Transverse colon (tissue), 4 donors: ENCODE data around the gene PCCA.

ENCODE experiments used
- CTCF ChIP-seq, 5 experiments: fragments of 200-600 bp in 3 of 5; fragments of 450-650 bp in 2 of 5; sonication (generic) in 3 of 5; IDR thresholded peaks; 1 replicate in 2 of 5; 2 replicates in 3 of 5; pipeline ENCODE4 v1.5.1; 2016 to 2017; ENCODE audit warnings: antibody characterized with exemption in 5 of 5, inconsistent platforms in 3 of 5, mild to moderate bottlenecking in 2 of 5, moderate library complexity in 1 of 5
- EP300 ChIP-seq: sonication (generic); formaldehyde crosslinking; IDR thresholded peaks from one replicate; pipeline ENCODE4 v1.6.1; 2017; ENCODE audit warnings: antibody characterized with exemption, low read depth
- POLR2A ChIP-seq: fragments of 450-650 bp; IDR thresholded peaks from one replicate; pipeline ENCODE4 v1.6.1; 2016; ENCODE audit warnings: antibody characterized with exemption, mild to moderate bottlenecking, moderate library complexity
- POLR2AphosphoS5 ChIP-seq, 3 donors: sonication (generic); formaldehyde crosslinking; IDR thresholded peaks; one replicate each; pipeline ENCODE4 v1.6.1; 2016; ENCODE audit warnings: antibody characterized with exemption in 3 of 3

DNA sequence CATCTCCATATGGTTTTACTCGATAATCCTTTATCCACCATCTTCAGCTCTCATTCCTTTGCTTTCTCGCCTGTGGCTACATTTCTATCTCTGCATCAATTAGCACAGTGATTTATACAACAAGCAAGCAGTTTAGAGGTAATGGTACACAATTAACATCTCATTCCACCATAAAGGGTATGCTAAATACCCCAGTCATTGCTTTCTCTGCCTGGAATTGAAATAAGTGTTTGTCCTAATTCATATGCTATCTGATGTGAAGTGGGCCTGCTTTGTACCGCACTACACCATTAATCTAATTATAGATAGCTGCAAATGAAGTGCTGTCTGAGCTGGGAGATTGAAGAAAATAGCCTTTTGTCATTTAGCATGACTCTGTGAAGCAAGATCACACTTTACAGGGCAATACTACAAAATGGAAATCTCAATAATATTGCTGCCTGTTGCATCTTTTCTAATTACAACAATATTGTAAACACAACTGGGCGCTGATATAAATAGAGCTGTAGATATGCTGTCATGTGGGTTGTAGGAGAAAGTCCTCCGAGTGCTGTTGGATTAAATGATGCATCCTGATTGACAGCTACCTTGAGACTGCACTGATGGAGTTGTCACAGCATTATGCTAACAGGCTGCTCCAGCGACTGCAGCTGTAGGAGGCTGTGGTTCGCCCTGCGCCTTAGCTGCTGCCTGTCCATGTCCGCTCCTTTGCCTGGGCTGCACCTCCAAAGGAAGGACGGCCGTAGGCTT is 421.5 kb downstream of the PCCA start:
- TF ChIP-seq CTCF (IDR thresholded peaks at IDR 0.05) (no peak), POLR2A (no peak), POLR2AphosphoS5 (IDR thresholded peaks at IDR 0.05) (no peak), EP300 (no peak)
